H1 (cell line): ENCODE measurements around the gene HRH2. TPM values are rescaled to one million over a fixed set of nuclear protein-coding genes. Genes with fewer than 3 reads are reported as not detected.

Source experiments
- CBX8 ChIP-seq: fragments of 300-800, 300-1000 bp; sonication (generic); IDR thresholded peaks from 2 replicates; pipeline ENCODE4 v1.7.1; 2016; ENCODE audit warnings: low read depth, low read length, borderline replicate concordance
- CHD7 ChIP-seq: fragments of 300-600 bp; sonication (generic); IDR thresholded peaks from 2 replicates; pipeline ENCODE4 v1.7.1; 2012; ENCODE audit warnings: low read length, moderate library complexity, mild to moderate bottlenecking, inconsistent platforms; ENCODE audit not compliant: insufficient replicate concordance
- EZH2 ChIP-seq: fragments of 200-600 bp; sonication (generic); IDR thresholded peaks from 2 replicates; pipeline ENCODE4 v1.7.1; 2012; ENCODE audit warnings: low read depth, mild to moderate bottlenecking, moderate library complexity, low read length, inconsistent platforms; ENCODE audit not compliant: severe bottlenecking
- NANOG ChIP-seq: IDR thresholded peaks from 2 replicates; pipeline ENCODE4 v1.6.1; 2011; ENCODE audit warnings: low read length, low read depth, mild to moderate bottlenecking, inconsistent platforms; ENCODE audit not compliant: insufficient read depth, poor library complexity, severe bottlenecking
- POLR2A ChIP-seq, 2 experiments: IDR thresholded peaks; 1 replicate in 1 of 2; 2 replicates in 1 of 2; pipeline ENCODE4 v1.6.1; 2011; ENCODE audit warnings: low read depth in 2 of 2, low read length in 2 of 2, mild to moderate bottlenecking in 2 of 2; ENCODE audit errors: control extremely low read depth in 1 of 2
- RBBP5 ChIP-seq: IDR thresholded peaks from 2 replicates; pipeline ENCODE4 v1.7.1; 2012; ENCODE audit warnings: low read depth, mild to moderate bottlenecking, inconsistent platforms, low read length, moderate library complexity, borderline replicate concordance
- polyA plus RNA-seq, 7 experiments: library from polyadenylated mRNA; depleted of rRNA in 3 of 7; stranded (reverse) in 5 of 7; unstranded in 2 of 7; fragments of >200 nt in 5 of 7; fragments of 200-250 nt in 2 of 7; gene quantifications; 1 replicate in 5 of 7; 2 replicates in 1 of 7; 4 replicates in 1 of 7; pipeline versions ENCODE4 v1.2.1 to v1.2.3, GENCODE V29; 2011 to 2013; ENCODE audit warnings: missing spikeins in 2 of 7, mixed read lengths in 2 of 7
- total RNA-seq: library from RNA; stranded (reverse); fragmentation: NEBNext Ultra II Directional; extraction: Animal tissue kit (Norgen Biotek cat#: 25700); gene quantifications from 2 replicates; pipeline ENCODE4 v1.2.1, GENCODE V29; 2021
- TF ChIP-seq, protein P1 (sequence below): IDR thresholded peaks from 2 replicates; pipeline ENCODE4 v1.6.1; 2012; ENCODE audit warnings: low read length, inconsistent platforms

HRH2 gene
- total and polyA plus RNA-seq, 2 of the 8 experiments (the other 6 are each of a cell fraction or from before 2014, with no cell fraction given), result 7.8 to 8.1 TPM

DNA sequence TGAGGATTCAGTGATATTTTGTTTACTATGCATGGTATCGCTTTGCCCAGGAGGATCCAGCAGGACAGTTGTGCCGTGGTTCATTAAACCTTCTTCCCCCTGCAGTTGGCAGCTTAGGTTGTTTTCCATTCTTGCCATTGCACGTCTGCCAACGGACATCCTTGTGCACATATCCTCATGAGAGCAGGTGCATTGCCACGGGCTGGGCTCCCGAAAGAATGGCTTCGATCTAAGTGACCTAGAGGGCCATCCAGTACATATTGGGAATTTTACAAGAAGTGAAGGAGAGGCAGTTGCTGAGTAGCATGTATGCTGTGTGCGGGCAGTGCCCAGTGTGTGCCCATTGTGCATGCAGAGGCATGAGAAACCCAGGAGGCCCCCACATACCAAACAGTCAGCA is 22.1 kb downstream of the HRH2 start (continued):
- TF ChIP-seq RBBP5 (no peak), CBX8 (no peak), POLR2A (IDR thresholded peaks at IDR 0.05; ENCODE audit: control extremely low read depth in 1 of 2, low read depth in 2 of 2, low read length in 2 of 2) (no peak), CHD7 (no peak), NANOG (no peak), EZH2 (no peak)
- TF ChIP-seq, protein P1, sequence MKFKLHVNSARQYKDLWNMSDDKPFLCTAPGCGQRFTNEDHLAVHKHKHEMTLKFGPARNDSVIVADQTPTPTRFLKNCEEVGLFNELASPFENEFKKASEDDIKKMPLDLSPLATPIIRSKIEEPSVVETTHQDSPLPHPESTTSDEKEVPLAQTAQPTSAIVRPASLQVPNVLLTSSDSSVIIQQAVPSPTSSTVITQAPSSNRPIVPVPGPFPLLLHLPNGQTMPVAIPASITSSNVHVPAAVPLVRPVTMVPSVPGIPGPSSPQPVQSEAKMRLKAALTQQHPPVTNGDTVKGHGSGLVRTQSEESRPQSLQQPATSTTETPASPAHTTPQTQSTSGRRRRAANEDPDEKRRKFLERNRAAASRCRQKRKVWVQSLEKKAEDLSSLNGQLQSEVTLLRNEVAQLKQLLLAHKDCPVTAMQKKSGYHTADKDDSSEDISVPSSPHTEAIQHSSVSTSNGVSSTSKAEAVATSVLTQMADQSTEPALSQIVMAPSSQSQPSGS, result no peak
- TF ChIP-seq, all 59 proteins: peak for 0
